OCI-LY7 (cell line): ENCODE results near the gene RNASEH2A. TPM values are rescaled to one million over a fixed set of nuclear protein-coding genes. Genes with fewer than 3 reads are reported as not detected.

ENCODE experiments used
- BruUV-seq: library from RNA; stranded (reverse); fragments of 400-500 nt; replicated peaks from 2 replicates; lab custom pipeline; 2021; lab: Mats Ljungman, UMichigan
- CTCF ChIA-PET: fragments of 300-600 bp; sonication (Branson Sonifier 250); formaldehyde crosslinking; loops from one replicate; lab custom pipeline; 2022; ENCODE audit warnings: antibody characterized with exemption; ENCODE audit not compliant: unreplicated experiment; lab: Charles Lee
- POLR2A ChIA-PET: fragments of 300-600 bp; sonication (Branson Sonifier 250); formaldehyde crosslinking; loops from one replicate; lab custom pipeline; 2022; ENCODE audit warnings: antibody characterized with exemption; lab: Charles Lee
- DNase-seq: peaks from one replicate; pipeline ENCODE4 v3.0.0-alpha.2; 2015; ENCODE audit warnings: low spot score
- H2AFZ ChIP-seq: fragments of 200-600 bp; sonication (generic), shearing (Covaris generic); 2 replicates; pipeline ENCODE4 v1.6.1; 2014; ENCODE audit warnings: mild to moderate bottlenecking, antibody characterized with exemption, low read length, moderate library complexity
- H3K27ac ChIP-seq: fragments of 200-600 bp; sonication (generic); 2 replicates; pipeline ENCODE4 v1.5.1; 2014; ENCODE audit warnings: mixed run types, low read depth, mild to moderate bottlenecking, moderate library complexity, low read length, inconsistent platforms; ENCODE audit not compliant: poor library complexity, severe bottlenecking
- H3K36me3 ChIP-seq: fragments of 200-600 bp; sonication (generic); 2 replicates; pipeline ENCODE4 v1.6.1; 2014; ENCODE audit warnings: mild to moderate bottlenecking, antibody characterized with exemption, low read length, moderate library complexity, mixed read lengths; ENCODE audit not compliant: insufficient read depth
- H3K4me1 ChIP-seq: fragments of 200-600 bp; sonication (generic); 2 replicates; pipeline ENCODE4 v1.5.1; 2014; ENCODE audit warnings: mild to moderate bottlenecking, low read length; ENCODE audit not compliant: insufficient read depth, poor library complexity, severe bottlenecking
- H3K4me2 ChIP-seq: fragments of 200-600 bp; sonication (generic); 2 replicates; pipeline ENCODE4 v1.6.1; 2014; ENCODE audit warnings: mild to moderate bottlenecking, low read length
- H3K4me3 ChIP-seq: fragments of 200-600 bp; sonication (generic); 2 replicates; pipeline ENCODE4 v1.5.1; 2014; ENCODE audit warnings: mild to moderate bottlenecking, low read depth, low read length; ENCODE audit not compliant: poor library complexity, severe bottlenecking
- H3K79me2 ChIP-seq: fragments of 200-600 bp; sonication (generic); 2 replicates; pipeline ENCODE4 v1.6.1; 2016; ENCODE audit warnings: low read depth, mild to moderate bottlenecking, low read length, moderate library complexity, mixed read lengths; ENCODE audit not compliant: insufficient read depth
- H3K9me2 ChIP-seq: fragments of 200-600 bp; sonication (generic); 2 replicates; pipeline ENCODE4 v1.6.1; 2016; ENCODE audit warnings: mild to moderate bottlenecking, low read length, mixed read lengths; ENCODE audit not compliant: insufficient read depth
- H3K9me3 ChIP-seq: fragments of 200-600 bp; sonication (generic); 2 replicates; pipeline ENCODE4 v1.6.1; 2014; ENCODE audit warnings: mild to moderate bottlenecking, mixed run types, low read length, mixed read lengths
- H4K20me1 ChIP-seq: fragments of 200-600 bp; sonication (generic); 2 replicates; pipeline ENCODE4 v1.6.1; 2014; ENCODE audit warnings: mild to moderate bottlenecking, antibody characterized with exemption, low read length, moderate library complexity, mixed read lengths; ENCODE audit not compliant: insufficient read depth
- CTCF ChIP-seq: fragments of 200-600 bp; sonication (generic); conservative IDR thresholded peaks from 2 replicates; pipeline ENCODE4 v1.5.1; 2014; ENCODE audit warnings: mild to moderate bottlenecking, antibody characterized with exemption, low read length, moderate library complexity, mixed read lengths
- EZH2phosphoT487 ChIP-seq: fragments of 200-600 bp; sonication (generic); IDR thresholded peaks from 2 replicates; pipeline ENCODE4 v1.6.1; 2018; ENCODE audit warnings: low read depth, borderline replicate concordance, mild to moderate bottlenecking, mixed run types, antibody characterized with exemption, low read length, moderate library complexity, mixed read lengths
- intact Hi-C: fragments of 100-400 bp; cut with micrococcal nuclease; formaldehyde crosslinking; loops from one replicate; pipeline ENCODE4 v1.10.0; 2022; ENCODE audit not compliant: unreplicated experiment
- total RNA-seq, 2 experiments: library from RNA; depleted of rRNA in 1 of 2; stranded (reverse); fragments of >200 nt in 1 of 2; shearing (Covaris generic) in 1 of 2; gene quantifications; 2 replicates each; pipeline ENCODE4 v1.2.3, GENCODE V29; 2014 to 2022

The RNASEH2A gene
- total RNA-seq, 2 experiments from 2014 or later, result 86.0 to 115 TPM

DNA sequence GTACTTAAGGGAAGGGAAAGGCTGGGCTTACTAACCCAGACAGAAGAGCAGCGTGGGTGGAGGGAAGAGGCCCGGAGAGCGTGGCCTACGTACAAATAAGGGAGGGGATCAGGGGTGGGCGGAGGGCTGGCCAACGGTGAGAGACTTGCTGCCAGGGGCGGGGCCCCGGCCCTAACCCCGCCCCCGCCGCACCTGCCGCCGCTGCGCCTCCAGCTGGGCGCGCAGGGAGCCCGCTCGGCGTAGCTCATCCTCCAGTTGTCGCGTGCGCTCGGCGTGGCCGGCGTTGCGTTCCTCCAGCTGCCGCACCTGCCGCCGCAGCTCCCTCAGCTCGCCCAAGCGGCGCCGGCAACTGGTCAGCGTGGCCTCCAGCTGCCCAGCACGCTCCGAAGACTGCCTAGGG is 36.7 kb upstream of the RNASEH2A start:
- Histone ChIP-seq H3K36me3 (no peaks in the 10 kb centered on the region), H4K20me1 (no peaks in the 10 kb centered on the region), H2AFZ (no peak overlapping the region), H3K9me3 (no peaks in the 10 kb centered on the region), H3K9me2 (no peaks in the 10 kb centered on the region), H3K79me2 (no peaks in the 10 kb centered on the region), H3K4me1 (peaks cover 5% of the 10 kb centered on the region), H3K4me2 (no peak overlapping the region), H3K27ac (no peak overlapping the region), H3K4me3 (no peak overlapping the region)
- intact Hi-C loops, result no loop called here
- no TSS peak for BruUV-seq
- TF ChIP-seq CTCF (no peak), EZH2phosphoT487 (no peak)
- POLR2A ChIA-PET, result no interaction called here
- CTCF ChIA-PET, result no interaction called here
- no peak for DNase-seq

- Histone ChIP-seq H3K4me3 (no peak overlapping the region), H3K4me1 (peaks cover 9% of the 10 kb centered on the region), H3K27ac (no peak overlapping the region), H3K9me3 (no peaks in the 10 kb centered on the region), H4K20me1 (no peaks in the 10 kb centered on the region), H3K9me2 (no peaks in the 10 kb centered on the region), H3K4me2 (no peak overlapping the region), H3K79me2 (no peaks in the 10 kb centered on the region), H2AFZ (no peak overlapping the region), H3K36me3 (no peaks in the 10 kb centered on the region)
- BruUV-seq, result no TSS peak
- DNase-seq, result no peak
- ChIA-PET CTCF (no interaction called here), POLR2A (no interaction called here)
- TF ChIP-seq CTCF (no peak), EZH2phosphoT487 (no peak)
- intact Hi-C loops, result no loop called here
Observed at GRCh38 chr19:12770922-12771321, 35.5 kb upstream of the RNASEH2A start.

DNA sequence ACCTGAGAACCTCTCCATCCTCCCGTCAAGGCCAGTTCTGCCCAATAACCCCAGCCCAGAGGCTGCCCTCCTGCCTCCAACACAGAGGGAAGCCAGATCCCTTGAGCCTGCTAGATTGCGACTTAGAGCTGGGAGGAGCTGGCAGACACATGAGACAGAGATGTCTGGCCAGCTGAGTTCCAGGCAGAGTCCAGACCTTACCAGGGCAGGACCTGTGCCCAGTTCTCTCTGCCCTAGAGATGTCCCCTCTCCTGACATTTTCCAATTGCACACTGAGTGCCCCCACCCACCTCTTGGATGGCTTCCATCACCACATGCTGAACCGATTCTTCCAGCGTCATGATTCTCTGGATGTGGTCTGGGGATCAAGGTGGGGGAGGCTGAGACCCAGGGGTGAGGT is 34.1 kb upstream of the RNASEH2A start:
- BruUV-seq, result no TSS peak
- Histone ChIP-seq H3K36me3 (no peaks in the 10 kb centered on the region), H3K4me3 (no peak overlapping the region), H3K9me3 (no peaks in the 10 kb centered on the region), H2AFZ (no peak overlapping the region), H3K79me2 (no peaks in the 10 kb centered on the region), H3K9me2 (no peaks in the 10 kb centered on the region), H3K4me2 (no peak overlapping the region), H3K27ac (no peak overlapping the region), H3K4me1 (peaks cover 12% of the 10 kb centered on the region), H4K20me1 (no peaks in the 10 kb centered on the region)
- TF ChIP-seq CTCF, result no peak
- TF ChIP-seq EZH2phosphoT487, result no peak
- DNase-seq, result no peak
- CTCF ChIA-PET, result interaction anchor here (0.9 kb wide), 1 partner anchor 19 kb away, joined by 3 read pairs; the partner anchor contains the start of gene JUNB
- POLR2A ChIA-PET, result no interaction called here
- intact Hi-C loops, result no loop called here
